HL-60 (cell line): ENCODE data around the gene ELP4.

Experiments
- DNase-seq, 2 experiments: peaks; one replicate each; pipeline ENCODE4 v3.0.0-alpha.2; 2010 to 2020; ENCODE audit warnings: low read depth in 1 of 2, low spot score in 1 of 2
- H3K27ac ChIP-seq: fragments of 250-450 bp; sonication (Bioruptor Pico); replicated peaks from 2 replicates; pipeline ENCODE4 v1.5.1; 2020; ENCODE audit warnings: mild to moderate bottlenecking, moderate library complexity
- H3K27me3 ChIP-seq: fragments of 250-450 bp; sonication (Bioruptor Pico); 2 replicates; pipeline ENCODE4 v1.5.1; 2021; ENCODE audit warnings: mild to moderate bottlenecking, moderate library complexity; ENCODE audit not compliant: insufficient read depth, poor library complexity, severe bottlenecking
- H3K4me3 ChIP-seq: replicated peaks from 2 replicates; pipeline ENCODE4 v1.5.1; 2011; ENCODE audit warnings: mild to moderate bottlenecking, control low read depth, low read length; ENCODE audit not compliant: insufficient read depth
- GABPA ChIP-seq: IDR thresholded peaks from 2 replicates; pipeline ENCODE4 v1.6.1; 2012; ENCODE audit warnings: low read depth
- POLR2AphosphoS5 ChIP-seq: IDR thresholded peaks from 2 replicates; pipeline ENCODE4 v1.6.1; 2012; ENCODE audit warnings: low read depth
- SPI1 ChIP-seq: IDR thresholded peaks from 2 replicates; pipeline ENCODE4 v1.6.1; 2012; ENCODE audit warnings: low read depth, mild to moderate bottlenecking, borderline replicate concordance
- TF ChIP-seq, protein P1 (sequence below): IDR thresholded peaks from one replicate; pipeline ENCODE4 v1.5.1; 2011; ENCODE audit warnings: low read length, control low read depth, inconsistent platforms; ENCODE audit not compliant: insufficient read depth
- TF ChIP-seq, protein P2 (sequence below): IDR thresholded peaks from 2 replicates; pipeline ENCODE4 v1.6.1; 2012; ENCODE audit warnings: low read depth; ENCODE audit not compliant: insufficient replicate concordance

Gene ELP4

GRCh38 chr11:31720671-31721365 lies 211.3 kb downstream of the ELP4 start:
- TF ChIP-seq, protein P1, sequence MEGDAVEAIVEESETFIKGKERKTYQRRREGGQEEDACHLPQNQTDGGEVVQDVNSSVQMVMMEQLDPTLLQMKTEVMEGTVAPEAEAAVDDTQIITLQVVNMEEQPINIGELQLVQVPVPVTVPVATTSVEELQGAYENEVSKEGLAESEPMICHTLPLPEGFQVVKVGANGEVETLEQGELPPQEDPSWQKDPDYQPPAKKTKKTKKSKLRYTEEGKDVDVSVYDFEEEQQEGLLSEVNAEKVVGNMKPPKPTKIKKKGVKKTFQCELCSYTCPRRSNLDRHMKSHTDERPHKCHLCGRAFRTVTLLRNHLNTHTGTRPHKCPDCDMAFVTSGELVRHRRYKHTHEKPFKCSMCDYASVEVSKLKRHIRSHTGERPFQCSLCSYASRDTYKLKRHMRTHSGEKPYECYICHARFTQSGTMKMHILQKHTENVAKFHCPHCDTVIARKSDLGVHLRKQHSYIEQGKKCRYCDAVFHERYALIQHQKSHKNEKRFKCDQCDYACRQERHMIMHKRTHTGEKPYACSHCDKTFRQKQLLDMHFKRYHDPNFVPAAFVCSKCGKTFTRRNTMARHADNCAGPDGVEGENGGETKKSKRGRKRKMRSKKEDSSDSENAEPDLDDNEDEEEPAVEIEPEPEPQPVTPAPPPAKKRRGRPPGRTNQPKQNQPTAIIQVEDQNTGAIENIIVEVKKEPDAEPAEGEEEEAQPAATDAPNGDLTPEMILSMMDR = no peak
- TF ChIP-seq, protein P2, sequence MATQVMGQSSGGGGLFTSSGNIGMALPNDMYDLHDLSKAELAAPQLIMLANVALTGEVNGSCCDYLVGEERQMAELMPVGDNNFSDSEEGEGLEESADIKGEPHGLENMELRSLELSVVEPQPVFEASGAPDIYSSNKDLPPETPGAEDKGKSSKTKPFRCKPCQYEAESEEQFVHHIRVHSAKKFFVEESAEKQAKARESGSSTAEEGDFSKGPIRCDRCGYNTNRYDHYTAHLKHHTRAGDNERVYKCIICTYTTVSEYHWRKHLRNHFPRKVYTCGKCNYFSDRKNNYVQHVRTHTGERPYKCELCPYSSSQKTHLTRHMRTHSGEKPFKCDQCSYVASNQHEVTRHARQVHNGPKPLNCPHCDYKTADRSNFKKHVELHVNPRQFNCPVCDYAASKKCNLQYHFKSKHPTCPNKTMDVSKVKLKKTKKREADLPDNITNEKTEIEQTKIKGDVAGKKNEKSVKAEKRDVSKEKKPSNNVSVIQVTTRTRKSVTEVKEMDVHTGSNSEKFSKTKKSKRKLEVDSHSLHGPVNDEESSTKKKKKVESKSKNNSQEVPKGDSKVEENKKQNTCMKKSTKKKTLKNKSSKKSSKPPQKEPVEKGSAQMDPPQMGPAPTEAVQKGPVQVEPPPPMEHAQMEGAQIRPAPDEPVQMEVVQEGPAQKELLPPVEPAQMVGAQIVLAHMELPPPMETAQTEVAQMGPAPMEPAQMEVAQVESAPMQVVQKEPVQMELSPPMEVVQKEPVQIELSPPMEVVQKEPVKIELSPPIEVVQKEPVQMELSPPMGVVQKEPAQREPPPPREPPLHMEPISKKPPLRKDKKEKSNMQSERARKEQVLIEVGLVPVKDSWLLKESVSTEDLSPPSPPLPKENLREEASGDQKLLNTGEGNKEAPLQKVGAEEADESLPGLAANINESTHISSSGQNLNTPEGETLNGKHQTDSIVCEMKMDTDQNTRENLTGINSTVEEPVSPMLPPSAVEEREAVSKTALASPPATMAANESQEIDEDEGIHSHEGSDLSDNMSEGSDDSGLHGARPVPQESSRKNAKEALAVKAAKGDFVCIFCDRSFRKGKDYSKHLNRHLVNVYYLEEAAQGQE = no peak
- no peak for TF ChIP-seq GABPA
- no peak for TF ChIP-seq POLR2AphosphoS5
- no peak for TF ChIP-seq SPI1
- H3K27me3 ChIP-seq = no peaks in the 10 kb centered on the region
- DNase-seq = no peak

GRCh38 chr11:31722754-31723153 lies 213.2 kb downstream of the ELP4 start:
- no peak for DNase-seq
- H3K4me3 ChIP-seq = no peak overlapping the region
- no peak overlapping the region for H3K27ac ChIP-seq
- H3K27me3 ChIP-seq = no peaks in the 10 kb centered on the region
- TF ChIP-seq POLR2AphosphoS5 (no peak), GABPA (no peak), SPI1 (no peak)
- TF ChIP-seq, protein P1 = no peak
- TF ChIP-seq, protein P2 = no peak

More at GRCh38 chr11:31720671-31721365, 211.3 kb downstream of the ELP4 start:
- Histone ChIP-seq H3K4me3 (no peak overlapping the region), H3K27ac (no peak overlapping the region)

DNA sequence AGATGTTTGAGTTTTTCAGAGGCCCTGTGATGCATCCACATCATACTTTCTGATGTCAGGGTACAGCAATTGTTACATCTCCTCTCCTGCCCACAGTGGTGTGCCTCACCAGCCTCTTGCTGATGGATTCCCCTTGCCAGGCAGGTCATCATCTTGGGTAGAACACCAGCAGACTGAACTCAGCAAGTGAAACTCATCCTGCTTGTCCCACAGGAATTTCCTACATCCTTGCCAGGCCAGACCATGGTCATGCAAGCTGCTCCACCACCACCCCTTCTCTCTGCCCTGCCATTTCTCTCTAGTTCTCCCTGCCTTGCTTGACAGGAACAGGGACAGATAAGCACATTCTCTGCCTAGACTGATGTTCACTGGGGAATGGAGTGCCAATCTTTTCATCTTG lies 215.6 kb downstream of the ELP4 start:
- Histone ChIP-seq H3K4me3 (no peak overlapping the region), H3K27ac (no peak overlapping the region), H3K27me3 (no peaks in the 10 kb centered on the region)
- TF ChIP-seq, protein P1 = no peak
- no peak for TF ChIP-seq GABPA
- no peak for TF ChIP-seq SPI1
- TF ChIP-seq, protein P2 = no peak
- TF ChIP-seq POLR2AphosphoS5 = no peak
- no peak for DNase-seq
